Right renal pelvis (tissue), 4 donors: Measurements from ENCODE around the gene NFIA. TPM values are rescaled to one million over a fixed set of nuclear protein-coding genes. Genes with fewer than 3 reads are reported as not detected.

Source experiments
- DNase-seq, 4 donors: peaks; one replicate each; pipeline ENCODE4 v3.0.0-alpha.2; 2013; ENCODE audit warnings: low read depth in 4 of 4, low spot score in 3 of 4, missing footprints in 1 of 4
- polyA plus RNA-seq, 4 donors: library from polyadenylated mRNA; unstranded; fragments of 120-200 nt; gene quantifications; one replicate each; pipeline ENCODE4 v1.2.1, GENCODE V29; 2013; ENCODE audit not compliant: insufficient read length in 4 of 4

NFIA gene
- polyA plus RNA-seq, 4 donors: 13.9 to 19.2 (median 17.2) TPM

DNA sequence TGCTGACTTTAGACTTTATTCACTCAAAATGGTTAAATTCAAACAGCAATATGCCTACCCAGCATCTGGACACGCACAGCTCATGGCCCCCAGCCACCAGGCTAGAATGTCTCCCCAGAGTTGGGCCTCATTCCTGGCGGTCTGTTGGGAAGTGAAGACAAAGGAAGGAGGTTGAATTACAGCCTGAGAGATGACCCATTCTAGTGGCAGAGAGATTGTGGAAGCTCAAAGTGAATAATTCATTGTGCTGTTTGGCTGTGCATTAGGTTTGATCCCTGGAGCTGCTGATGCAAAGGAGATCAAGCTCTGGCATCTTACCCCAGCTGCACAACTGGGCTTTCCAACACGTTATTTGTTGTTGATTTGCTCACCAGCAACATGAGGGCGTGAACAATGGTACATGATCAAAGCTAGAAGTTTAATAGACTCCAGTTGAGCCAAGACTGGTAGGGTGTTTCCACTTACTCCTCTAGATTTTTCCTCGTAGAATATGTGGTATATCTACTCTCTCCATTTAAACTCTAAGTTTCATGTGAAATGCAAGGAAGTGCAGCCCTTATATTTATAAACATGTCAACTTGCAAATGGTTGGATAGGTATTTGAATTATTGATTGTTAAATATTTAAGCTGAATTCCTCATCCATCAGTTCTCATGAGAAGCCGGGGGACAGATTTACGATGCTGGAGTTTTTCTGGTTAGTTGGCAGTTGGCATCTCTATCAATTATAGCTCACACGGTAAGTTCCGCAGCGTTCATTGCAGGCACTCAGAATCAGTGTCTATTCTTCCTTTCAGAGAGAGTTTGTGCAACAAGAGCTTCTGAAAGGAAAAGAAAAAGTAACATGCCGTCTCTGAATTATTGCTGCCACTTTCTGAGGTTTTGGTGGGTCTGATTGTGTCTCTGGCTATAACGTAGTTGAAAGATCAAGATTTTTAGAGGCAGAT, 419.9 kb downstream of the NFIA start:
- DNase-seq: no peak

DNA sequence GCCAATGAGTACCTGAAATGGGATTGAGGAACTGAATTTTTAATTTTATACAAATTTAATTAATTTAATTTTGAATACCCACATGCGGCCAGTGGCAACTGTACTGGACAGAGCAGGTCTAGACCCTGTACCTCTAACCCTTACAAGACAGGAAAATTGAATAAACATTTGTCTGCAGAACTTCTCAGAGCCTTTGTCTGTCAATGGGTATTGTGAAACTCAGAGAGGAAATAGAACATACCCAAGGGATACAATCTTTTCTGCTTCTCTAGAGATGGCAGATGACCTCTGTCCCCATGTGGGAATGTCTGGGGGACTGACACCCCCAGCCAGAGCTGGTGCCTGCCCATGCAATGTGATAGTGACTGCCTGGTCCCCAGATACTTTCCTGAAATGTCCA, 421.9 kb downstream of the NFIA start:
- DNase-seq: no peak

GRCh38 chr1:61504852-61505390, 422.6 kb downstream of the NFIA start:
- DNase-seq: no peak

DNA sequence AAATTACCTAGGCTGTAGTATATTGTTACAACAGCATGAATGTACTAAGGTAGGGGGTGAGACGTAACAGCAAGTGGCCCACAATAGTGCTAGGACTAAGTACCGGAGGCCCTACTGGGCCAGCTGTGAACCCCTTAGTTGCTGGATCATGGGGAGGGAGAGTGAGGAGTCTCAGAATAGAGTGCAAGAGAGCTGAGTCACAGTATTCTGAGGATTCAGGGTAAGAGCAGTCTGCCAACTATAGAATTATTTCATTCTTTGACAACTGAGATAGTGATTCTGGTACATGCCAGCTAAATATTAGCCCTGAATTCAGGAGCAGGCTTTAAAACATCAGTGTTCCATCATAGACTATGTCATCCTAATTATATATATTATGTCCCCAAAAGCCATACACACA, 423.9 kb downstream of the NFIA start:
- DNase-seq: no peak

DNA sequence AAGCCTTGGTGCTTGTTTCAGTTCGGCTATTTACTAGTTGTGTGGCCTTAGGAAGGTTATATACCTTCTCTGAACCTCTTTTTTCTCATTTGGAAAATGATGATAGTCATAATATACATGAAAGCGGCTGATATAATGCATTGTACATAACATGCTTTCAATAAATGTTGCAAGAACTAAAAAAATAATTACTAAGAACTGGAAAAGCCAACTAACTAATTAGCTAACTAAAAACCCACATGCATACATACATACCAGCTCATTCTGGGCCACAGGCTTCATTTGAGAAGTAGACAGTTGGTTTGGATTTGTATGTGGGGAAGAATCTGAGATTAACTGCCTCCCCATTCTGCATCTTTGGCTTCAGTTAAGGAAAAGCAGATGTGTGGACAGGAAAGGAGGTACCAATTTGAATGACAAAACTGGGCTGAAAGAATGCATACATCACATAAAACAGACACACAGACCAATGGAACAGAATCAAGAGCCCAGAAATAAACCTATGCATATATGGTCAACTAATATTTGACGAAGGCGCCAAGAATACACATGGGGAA, 424.7 kb downstream of the NFIA start:
- no peak for DNase-seq
